ENCODE results near the gene SYCP2. TPM values are rescaled to one million over a fixed set of nuclear protein-coding genes. Genes with fewer than 3 reads are reported as not detected.

Gene SYCP2
- total RNA-seq, 1 experiment from 2014 or later: 0.70 TPM

- no peak overlapping the region for H3T11ph ChIP-seq (ENCODE audit: low read length)
- no peak overlapping the region for H3K23ac ChIP-seq (ENCODE audit: insufficient read length, low read depth, low read length)
- no peak overlapping the region for H2BK20ac ChIP-seq (ENCODE audit: low read depth, low read length, poor library complexity, severe bottlenecking)
- H3K79me1 ChIP-seq (ENCODE audit: insufficient read depth, low read depth, low read length, poor library complexity, severe bottlenecking): no peaks in the 10 kb centered on the region
- H3K27ac ChIP-seq (ENCODE audit: insufficient read length, low read depth, low read length): no peak overlapping the region
- no peak overlapping the region for H3K4me2 ChIP-seq (ENCODE audit: insufficient read depth, insufficient read length, low read length)
- H3K4me1 Mint-ChIP-seq: no peaks in the 10 kb centered on the region
- H3K9me3 ChIP-seq (ENCODE audit: control insufficient read depth, low read depth, low read length): no peaks in the 10 kb centered on the region
- no peak overlapping the region for H4K91ac ChIP-seq (ENCODE audit: insufficient read length, low read depth, low read length)
- H2BK15ac ChIP-seq (ENCODE audit: low read depth, low read length): no peak overlapping the region
- peaks cover 2% of the 10 kb centered on the region; the same call in 1 of the 2 replicates for H3K27me3 Mint-ChIP-seq (ENCODE audit: low read depth)
- H3K4me3 Mint-ChIP-seq: no peak overlapping the region
- H3K4ac ChIP-seq (ENCODE audit: low read depth, low read length): no peak overlapping the region
- H3K18ac ChIP-seq (ENCODE audit: insufficient read length, low read depth, low read length): no peak overlapping the region
- H3K9me3 Mint-ChIP-seq: no peaks in the 10 kb centered on the region
- no peak for DNase-seq
- no peak overlapping the region for H2BK5ac ChIP-seq (ENCODE audit: insufficient read length, low read length)
- no peak overlapping the region for H3K14ac ChIP-seq (ENCODE audit: insufficient read depth, low read length)
- no peaks in the 10 kb centered on the region for H3K36me3 Mint-ChIP-seq (ENCODE audit: insufficient read depth in 1 of 3, low read depth in 3 of 3)
- no peak overlapping the region for H3K27ac Mint-ChIP-seq
- no peak overlapping the region for H2AFZ ChIP-seq (ENCODE audit: low read length)
- H4K5ac ChIP-seq (ENCODE audit: insufficient read length, low read depth, low read length): no peak overlapping the region
- H4K8ac ChIP-seq (replicated peaks; ENCODE audit: insufficient read length, low read depth, low read length): no peak overlapping the region
- no peak overlapping the region for H2AK5ac ChIP-seq (ENCODE audit: insufficient read length, low read length)
- no peak overlapping the region for H2BK12ac ChIP-seq (ENCODE audit: insufficient read length, low read depth, low read length)
- no peaks in the 10 kb centered on the region for H3K27me3 ChIP-seq (ENCODE audit: insufficient read depth, low read length)
- H3K79me2 ChIP-seq (ENCODE audit: insufficient read depth, low read length): no peaks in the 10 kb centered on the region
- H3K23me2 ChIP-seq (ENCODE audit: insufficient read length, low read depth, low read length, poor library complexity, severe bottlenecking): no peaks in the 10 kb centered on the region
- no peaks in the 10 kb centered on the region for H3K4me1 ChIP-seq (ENCODE audit: insufficient read depth, low read length)
- H3K56ac ChIP-seq (ENCODE audit: insufficient read length, low read depth, low read length): no peak overlapping the region
- no peak overlapping the region for H2BK120ac ChIP-seq (ENCODE audit: low read depth, low read length, poor library complexity, severe bottlenecking)
- no peak for TF ChIP-seq CTCF (conservative IDR thresholded peaks at IDR 0.05)
- H4K20me1 ChIP-seq (ENCODE audit: control insufficient read depth, insufficient read depth, insufficient read length): no peaks in the 10 kb centered on the region
- H3K9ac ChIP-seq (ENCODE audit: extremely low read depth, insufficient read length, low read length): no peak overlapping the region
Measured at GRCh38 chr20:59920944-59921343, 12.5 kb downstream of the SYCP2 start.

Measured in H9 (cell line).